A673 (cell line): ENCODE results near the gene GRIN2A. TPM values are rescaled to one million over a fixed set of nuclear protein-coding genes. Genes with fewer than 3 reads are reported as not detected.

Experiments used
- BruUV-seq: library from RNA; stranded (reverse); fragments of 400-500 nt; replicated peaks from 2 replicates; lab custom pipeline; 2021; lab: Mats Ljungman, UMichigan
- CTCF ChIA-PET: fragments of 300-600 bp; sonication (Branson Sonifier 250); formaldehyde crosslinking; loops from one replicate; lab custom pipeline; 2022; ENCODE audit warnings: antibody characterized with exemption; lab: Charles Lee
- POLR2A ChIA-PET: fragments of 300-600 bp; sonication (Branson Sonifier 250); formaldehyde crosslinking; loops from one replicate; lab custom pipeline; 2022; ENCODE audit warnings: antibody characterized with exemption; ENCODE audit not compliant: low non-redundant PET; lab: Charles Lee
- DNase-seq: peaks from one replicate; pipeline ENCODE4 v3.0.0-alpha.2; 2015; ENCODE audit warnings: low spot score
- H3K27ac ChIP-seq: fragments of 200-600 bp; sonication (generic); 2 replicates; pipeline ENCODE4 v1.5.1; 2016; ENCODE audit warnings: mixed run types, low read depth, mild to moderate bottlenecking, mixed read lengths, antibody characterized with exemption, low read length; ENCODE audit not compliant: poor library complexity, severe bottlenecking
- H3K27me3 ChIP-seq: fragments of 200-600 bp; sonication (generic); replicated peaks from 2 replicates; pipeline ENCODE4 v1.6.1; 2017; ENCODE audit warnings: mixed run types, low read depth, mild to moderate bottlenecking, mixed read lengths, antibody characterized with exemption, low read length; ENCODE audit not compliant: insufficient read depth, poor library complexity
- H3K36me3 ChIP-seq: fragments of 200-600 bp; sonication (generic); 2 replicates; pipeline ENCODE4 v1.6.1; 2016; ENCODE audit warnings: mixed run types, mild to moderate bottlenecking, mixed read lengths, antibody characterized with exemption, low read length; ENCODE audit not compliant: insufficient read depth, poor library complexity, severe bottlenecking
- H3K4me1 ChIP-seq: fragments of 200-600 bp; sonication (generic); 2 replicates; pipeline ENCODE4 v1.6.1; 2017; ENCODE audit warnings: mixed run types, mild to moderate bottlenecking, mixed read lengths, antibody characterized with exemption, low read length; ENCODE audit not compliant: insufficient read depth, poor library complexity, severe bottlenecking
- H3K4me3 ChIP-seq: fragments of 200-600 bp; sonication (generic); 2 replicates; pipeline ENCODE4 v1.5.1; 2016; ENCODE audit warnings: low read depth, mixed run types, mild to moderate bottlenecking, mixed read lengths, low read length; ENCODE audit not compliant: poor library complexity, severe bottlenecking
- H3K9me3 ChIP-seq: fragments of 200-600 bp; sonication (generic); 2 replicates; pipeline ENCODE4 v1.6.1; 2016; ENCODE audit warnings: mixed run types, low read depth, mild to moderate bottlenecking, mixed read lengths, antibody characterized with exemption, low read length; ENCODE audit not compliant: poor library complexity, severe bottlenecking
- CTCF ChIP-seq: fragments of 300-800, 200-600 bp; sonication (generic); conservative IDR thresholded peaks from 2 replicates; pipeline ENCODE4 v1.5.1; 2017; ENCODE audit warnings: low read depth, mild to moderate bottlenecking, antibody characterized with exemption, low read length, moderate library complexity, mixed read lengths
- EZH2 ChIP-seq: fragments of 200-600 bp; sonication (generic); IDR thresholded peaks from 2 replicates; pipeline ENCODE4 v1.6.1; 2017; ENCODE audit warnings: borderline replicate concordance, low read depth, mild to moderate bottlenecking, mixed read lengths, antibody characterized with exemption, low read length; ENCODE audit not compliant: poor library complexity, severe bottlenecking
- intact Hi-C: fragments of 100-400 bp; cut with micrococcal nuclease; formaldehyde crosslinking; loops from one replicate; pipeline ENCODE4 v1.10.0; 2022; ENCODE audit not compliant: unreplicated experiment
- total RNA-seq: library from RNA; stranded (reverse); gene quantifications from 2 replicates; pipeline ENCODE4 v1.2.3, GENCODE V29; 2021

Gene GRIN2A
- total RNA-seq, 1 experiment from 2014 or later = 1.2 TPM

- no peak for TF ChIP-seq CTCF
- no peak for TF ChIP-seq EZH2
- H3K36me3 ChIP-seq = no peaks in the 10 kb centered on the region
- H3K9me3 ChIP-seq = no peaks in the 10 kb centered on the region
- ChIA-PET CTCF (no interaction called here), POLR2A (no interaction called here)
- H3K4me1 ChIP-seq = no peaks in the 10 kb centered on the region
- H3K27ac ChIP-seq = no peak overlapping the region
- BruUV-seq = no TSS peak
- intact Hi-C loops = no loop called here
- H3K4me3 ChIP-seq = no peak overlapping the region
- DNase-seq = no peak
- no peaks in the 10 kb centered on the region for H3K27me3 ChIP-seq
Observed at GRCh38 chr16:10103118-10103517, 79.1 kb downstream of the GRIN2A start.

GRCh38 chr16:10100829-10101228, 81.4 kb downstream of the GRIN2A start:
- no peak overlapping the region for H3K27ac ChIP-seq
- intact Hi-C loops = no loop called here
- POLR2A ChIA-PET = no interaction called here
- no peaks in the 10 kb centered on the region for H3K4me1 ChIP-seq
- H3K36me3 ChIP-seq = no peaks in the 10 kb centered on the region
- H3K27me3 ChIP-seq = no peaks in the 10 kb centered on the region
- no peak overlapping the region for H3K4me3 ChIP-seq
- CTCF ChIA-PET = no interaction called here
- no peaks in the 10 kb centered on the region for H3K9me3 ChIP-seq
- DNase-seq = no peak
- BruUV-seq = no TSS peak
- TF ChIP-seq EZH2 (no peak), CTCF (no peak)

- CTCF ChIA-PET = no interaction called here
- intact Hi-C loops = no loop called here
- TF ChIP-seq EZH2 = no peak
- no peak for TF ChIP-seq CTCF
Observed at GRCh38 chr16:10098991-10099390, 83.2 kb downstream of the GRIN2A start.

More at GRCh38 chr16:10098991-10099390, 83.2 kb downstream of the GRIN2A start:
- no TSS peak for BruUV-seq
- Histone ChIP-seq H3K9me3 (no peaks in the 10 kb centered on the region), H3K4me1 (no peaks in the 10 kb centered on the region), H3K27me3 (no peaks in the 10 kb centered on the region), H3K27ac (no peak overlapping the region), H3K4me3 (no peak overlapping the region), H3K36me3 (no peaks in the 10 kb centered on the region)
- DNase-seq = no peak
- POLR2A ChIA-PET = no interaction called here
